GM23338 (cell line): ENCODE results near the gene GPRC5D. TPM values are rescaled to one million over a fixed set of nuclear protein-coding genes. Genes with fewer than 3 reads are reported as not detected.

ENCODE experiments used
- ATAC-seq: fragments of 200-7000 bp; cut with Tn5 transposase; 3 replicates; pipeline ENCODE4 v1.9.1; 2020
- DNase-seq: peaks from one replicate; pipeline ENCODE4 v3.0.0-alpha.2; 2015; ENCODE audit warnings: low spot score
- H2AFZ ChIP-seq: fragments of 200-600 bp; sonication (generic); 2 replicates; pipeline ENCODE4 v1.8.0; 2016; ENCODE audit warnings: antibody characterized with exemption, mild to moderate bottlenecking, moderate library complexity
- H3F3A ChIP-seq: fragments of 200-600 bp; sonication (generic); replicated peaks from 2 replicates; pipeline ENCODE4 v1.8.0; 2017; ENCODE audit warnings: antibody characterized with exemption, mixed run types, low read depth
- H3K27ac ChIP-seq: fragments of 200-600 bp; sonication (generic); 2 replicates; pipeline ENCODE4 v1.6.1; 2016; ENCODE audit warnings: low read depth
- H3K27me3 ChIP-seq: fragments of 200-600 bp; sonication (generic); 2 replicates; pipeline ENCODE4 v1.8.0; 2016; ENCODE audit warnings: mild to moderate bottlenecking, mixed run types, moderate library complexity; ENCODE audit not compliant: insufficient read depth
- H3K36me3 ChIP-seq: fragments of 200-600 bp; sonication (generic); 2 replicates; pipeline ENCODE4 v1.8.0; 2016; ENCODE audit warnings: mild to moderate bottlenecking; ENCODE audit not compliant: insufficient read depth
- H3K4me1 ChIP-seq: fragments of 200-600 bp; sonication (generic); 2 replicates; pipeline ENCODE4 v1.8.0; 2016; ENCODE audit warnings: mild to moderate bottlenecking, moderate library complexity; ENCODE audit not compliant: insufficient read depth
- H3K4me2 ChIP-seq: fragments of 200-600 bp; sonication (generic); 2 replicates; pipeline ENCODE4 v1.7.1; 2017; ENCODE audit warnings: mixed run types
- H3K4me3 ChIP-seq: fragments of 200-600 bp; sonication (generic); 2 replicates; pipeline ENCODE4 v1.6.1; 2016; ENCODE audit warnings: mixed run types
- H3K79me2 ChIP-seq: fragments of 200-600 bp; sonication (generic); replicated peaks from 2 replicates; pipeline ENCODE4 v1.8.0; 2017; ENCODE audit warnings: mild to moderate bottlenecking; ENCODE audit not compliant: insufficient read depth
- H3K9me2 ChIP-seq: fragments of 200-600 bp; sonication (generic); 2 replicates; pipeline ENCODE4 v1.8.0; 2017; ENCODE audit not compliant: insufficient read depth
- H4K20me1 ChIP-seq: fragments of 200-600 bp; sonication (generic); replicated peaks from 2 replicates; pipeline ENCODE4 v1.8.0; 2017; ENCODE audit warnings: mild to moderate bottlenecking; ENCODE audit not compliant: insufficient read depth
- H3K27ac Mint-ChIP-seq: 2 replicates; pipeline ENCODE4 v1.8.0; 2020; ENCODE audit warnings: inconsistent platforms, mild to moderate bottlenecking, moderate library complexity, mixed read lengths
- H3K27me3 Mint-ChIP-seq: 3 replicates; pipeline ENCODE4 v1.8.0; 2022; ENCODE audit warnings: low read depth, mild to moderate bottlenecking, moderate library complexity, mixed read lengths, inconsistent platforms; ENCODE audit not compliant: insufficient read depth, poor library complexity
- H3K36me3 Mint-ChIP-seq: 3 replicates; pipeline ENCODE4 v1.8.0; 2021; ENCODE audit warnings: low read depth, mild to moderate bottlenecking, inconsistent platforms, moderate library complexity, mixed read lengths
- H3K4me1 Mint-ChIP-seq: 3 replicates; pipeline ENCODE4 v1.8.0; 2020; ENCODE audit warnings: mild to moderate bottlenecking, inconsistent platforms, mixed read lengths
- H3K4me3 Mint-ChIP-seq: 3 replicates; pipeline ENCODE4 v1.8.0; 2021; ENCODE audit warnings: moderate library complexity, mild to moderate bottlenecking, inconsistent platforms, mixed read lengths
- H3K9me3 Mint-ChIP-seq: 3 replicates; pipeline ENCODE4 v1.8.0; 2020; ENCODE audit warnings: moderate library complexity, mild to moderate bottlenecking, inconsistent platforms, mixed read lengths
- CREB1 ChIP-seq: fragments of 250-450 bp; sonication (Bioruptor Pico); IDR thresholded peaks from 2 replicates; pipeline ENCODE4 v1.5.0; 2020; ENCODE audit warnings: low read depth, mild to moderate bottlenecking, moderate library complexity
- EZH2 ChIP-seq: fragments of 200-600 bp; sonication (generic); IDR thresholded peaks from one replicate; pipeline ENCODE4 v1.8.0; 2017; ENCODE audit warnings: antibody characterized with exemption, mild to moderate bottlenecking, low read depth; ENCODE audit not compliant: unreplicated experiment
- JUNB ChIP-seq: IDR thresholded peaks from one replicate; pipeline ENCODE4 v1.6.1; 2016; ENCODE audit warnings: antibody characterized with exemption; ENCODE audit not compliant: unreplicated experiment
- NANOG ChIP-seq: IDR thresholded peaks from 2 replicates; pipeline ENCODE4 v1.6.1; 2016; ENCODE audit warnings: antibody characterized with exemption, borderline replicate concordance
- STAT1 ChIP-seq: IDR thresholded peaks from one replicate; pipeline ENCODE4 v1.6.1; 2016; ENCODE audit warnings: antibody characterized with exemption; ENCODE audit not compliant: unreplicated experiment
- ZNF114 ChIP-seq: fragments of 250-450 bp; sonication (Bioruptor Pico); IDR thresholded peaks from 2 replicates; pipeline ENCODE4 v1.5.0; 2020; ENCODE audit warnings: mild to moderate bottlenecking, moderate library complexity
- ZNF331 ChIP-seq: fragments of 250-450 bp; sonication (Bioruptor Pico); IDR thresholded peaks from 2 replicates; pipeline ENCODE4 v1.5.0; 2020; ENCODE audit warnings: low read depth, mild to moderate bottlenecking, moderate library complexity
- polyA plus RNA-seq: library from polyadenylated mRNA; unstranded; fragments of >200 nt; fragmentation: Nextera tagmentation; extraction: Ambion mirVana; gene quantifications from 2 replicates; pipeline ENCODE4 v1.2.1, GENCODE V29; 2016
- total RNA-seq: library from RNA; depleted of rRNA; stranded (reverse); fragments of >200 nt; shearing (Covaris generic); gene quantifications from 2 replicates; pipeline ENCODE4 v1.2.3, GENCODE V29; 2014
- TF ChIP-seq, protein P1 (sequence below): IDR thresholded peaks from one replicate; pipeline ENCODE4 v1.6.1; 2018; ENCODE audit warnings: antibody characterized with exemption; ENCODE audit not compliant: unreplicated experiment
- TF ChIP-seq, protein P2 (sequence below): fragments of 250-450 bp; sonication (Bioruptor Pico); IDR thresholded peaks from 2 replicates; pipeline ENCODE4 v1.5.0; 2020; ENCODE audit warnings: mild to moderate bottlenecking, moderate library complexity
- TF ChIP-seq, protein P3 (sequence below), 2 experiments: fragments of 200-600 bp in 1 of 2; sonication (generic) in 1 of 2; conservative IDR thresholded peaks; 2 replicates each; pipeline versions ENCODE4 v1.5.1 to v1.6.1; 2016 to 2017; ENCODE audit warnings: antibody characterized with exemption in 2 of 2, low read depth in 2 of 2, mild to moderate bottlenecking in 2 of 2, moderate library complexity in 1 of 2

Gene GPRC5D
- total and polyA plus RNA-seq, 2 experiments from 2014 or later, result not detected

DNA sequence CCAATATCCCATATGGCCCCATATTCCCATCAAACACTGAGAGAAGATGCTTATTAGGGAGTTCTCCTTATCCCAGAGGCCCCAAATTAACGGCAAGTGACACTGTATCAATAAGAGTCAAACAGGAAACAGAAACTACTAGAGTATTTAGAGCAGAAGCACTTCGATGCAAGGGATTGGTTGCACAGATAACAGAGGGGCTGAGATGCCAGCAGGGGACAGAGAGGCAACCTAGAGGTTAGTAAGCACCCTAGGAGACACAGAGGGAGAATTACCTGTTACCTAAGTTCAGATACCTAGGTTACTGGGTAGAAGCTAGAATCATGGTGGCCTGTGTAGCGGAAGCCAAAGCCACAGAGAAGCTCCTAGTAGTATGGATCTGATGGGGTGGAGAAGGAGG is 45.2 kb upstream of the GPRC5D start (continued):
- TF ChIP-seq, protein P1, sequence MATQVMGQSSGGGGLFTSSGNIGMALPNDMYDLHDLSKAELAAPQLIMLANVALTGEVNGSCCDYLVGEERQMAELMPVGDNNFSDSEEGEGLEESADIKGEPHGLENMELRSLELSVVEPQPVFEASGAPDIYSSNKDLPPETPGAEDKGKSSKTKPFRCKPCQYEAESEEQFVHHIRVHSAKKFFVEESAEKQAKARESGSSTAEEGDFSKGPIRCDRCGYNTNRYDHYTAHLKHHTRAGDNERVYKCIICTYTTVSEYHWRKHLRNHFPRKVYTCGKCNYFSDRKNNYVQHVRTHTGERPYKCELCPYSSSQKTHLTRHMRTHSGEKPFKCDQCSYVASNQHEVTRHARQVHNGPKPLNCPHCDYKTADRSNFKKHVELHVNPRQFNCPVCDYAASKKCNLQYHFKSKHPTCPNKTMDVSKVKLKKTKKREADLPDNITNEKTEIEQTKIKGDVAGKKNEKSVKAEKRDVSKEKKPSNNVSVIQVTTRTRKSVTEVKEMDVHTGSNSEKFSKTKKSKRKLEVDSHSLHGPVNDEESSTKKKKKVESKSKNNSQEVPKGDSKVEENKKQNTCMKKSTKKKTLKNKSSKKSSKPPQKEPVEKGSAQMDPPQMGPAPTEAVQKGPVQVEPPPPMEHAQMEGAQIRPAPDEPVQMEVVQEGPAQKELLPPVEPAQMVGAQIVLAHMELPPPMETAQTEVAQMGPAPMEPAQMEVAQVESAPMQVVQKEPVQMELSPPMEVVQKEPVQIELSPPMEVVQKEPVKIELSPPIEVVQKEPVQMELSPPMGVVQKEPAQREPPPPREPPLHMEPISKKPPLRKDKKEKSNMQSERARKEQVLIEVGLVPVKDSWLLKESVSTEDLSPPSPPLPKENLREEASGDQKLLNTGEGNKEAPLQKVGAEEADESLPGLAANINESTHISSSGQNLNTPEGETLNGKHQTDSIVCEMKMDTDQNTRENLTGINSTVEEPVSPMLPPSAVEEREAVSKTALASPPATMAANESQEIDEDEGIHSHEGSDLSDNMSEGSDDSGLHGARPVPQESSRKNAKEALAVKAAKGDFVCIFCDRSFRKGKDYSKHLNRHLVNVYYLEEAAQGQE, result no peak

DNA sequence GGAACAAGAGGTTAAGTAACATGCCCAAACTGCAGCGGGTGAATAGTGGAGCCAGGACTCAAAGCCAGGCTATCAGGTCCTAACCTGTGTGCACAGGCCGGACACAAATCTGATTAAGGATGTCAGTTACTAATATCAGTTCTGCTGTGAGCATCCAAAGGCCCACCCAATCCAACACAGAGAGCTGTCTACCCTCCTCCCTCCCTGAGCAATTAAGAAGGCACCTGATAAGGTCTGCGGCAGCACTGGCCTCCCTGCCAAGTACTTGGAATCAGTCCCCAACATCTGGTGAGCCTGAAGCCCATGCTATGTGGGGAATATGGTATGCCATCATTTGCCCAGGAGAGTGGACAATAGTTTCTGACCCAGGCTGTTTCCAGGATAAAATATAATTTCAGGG is 44.2 kb upstream of the GPRC5D start:
- no peak overlapping the region for H3K4me3 ChIP-seq
- no peak overlapping the region for H3K27ac ChIP-seq
- no peaks in the 10 kb centered on the region for H3K9me2 ChIP-seq
- Mint-ChIP-seq H3K4me3 (no peak overlapping the region), H3K27me3 (peaks cover 11% of the 10 kb centered on the region), H3K9me3 (no peaks in the 10 kb centered on the region), H3K36me3 (peaks cover 8% of the 10 kb centered on the region; the same call in 2 of the 3 replicates), H3K27ac (no peak overlapping the region), H3K4me1 (peaks cover 42% of the 10 kb centered on the region)
- no peak overlapping the region for H3K4me2 ChIP-seq
- DNase-seq (no peak), ATAC-seq (no peak)
- peaks cover 23% of the 10 kb centered on the region for H3K79me2 ChIP-seq
- no peak overlapping the region for H2AFZ ChIP-seq
- no peaks in the 10 kb centered on the region for H3K36me3 ChIP-seq
- peaks cover 28% of the 10 kb centered on the region for H3K4me1 ChIP-seq
- no peaks in the 10 kb centered on the region; the same call in 1 of the 2 replicates for H3K27me3 ChIP-seq
- 0 out of 2 replicates have a peak, but pooled peaks cover 3% of the 10 kb centered on the region for H3F3A ChIP-seq
- H4K20me1 ChIP-seq, result peaks cover 3% of the 10 kb centered on the region
- TF ChIP-seq JUNB (no peak), EZH2 (no peak), STAT1 (no peak), ZNF114 (no peak), NANOG (no peak), ZNF331 (CRISPR knock-in tag) (no peak), CREB1 (CRISPR knock-in tag) (no peak)
- TF ChIP-seq, protein P2, sequence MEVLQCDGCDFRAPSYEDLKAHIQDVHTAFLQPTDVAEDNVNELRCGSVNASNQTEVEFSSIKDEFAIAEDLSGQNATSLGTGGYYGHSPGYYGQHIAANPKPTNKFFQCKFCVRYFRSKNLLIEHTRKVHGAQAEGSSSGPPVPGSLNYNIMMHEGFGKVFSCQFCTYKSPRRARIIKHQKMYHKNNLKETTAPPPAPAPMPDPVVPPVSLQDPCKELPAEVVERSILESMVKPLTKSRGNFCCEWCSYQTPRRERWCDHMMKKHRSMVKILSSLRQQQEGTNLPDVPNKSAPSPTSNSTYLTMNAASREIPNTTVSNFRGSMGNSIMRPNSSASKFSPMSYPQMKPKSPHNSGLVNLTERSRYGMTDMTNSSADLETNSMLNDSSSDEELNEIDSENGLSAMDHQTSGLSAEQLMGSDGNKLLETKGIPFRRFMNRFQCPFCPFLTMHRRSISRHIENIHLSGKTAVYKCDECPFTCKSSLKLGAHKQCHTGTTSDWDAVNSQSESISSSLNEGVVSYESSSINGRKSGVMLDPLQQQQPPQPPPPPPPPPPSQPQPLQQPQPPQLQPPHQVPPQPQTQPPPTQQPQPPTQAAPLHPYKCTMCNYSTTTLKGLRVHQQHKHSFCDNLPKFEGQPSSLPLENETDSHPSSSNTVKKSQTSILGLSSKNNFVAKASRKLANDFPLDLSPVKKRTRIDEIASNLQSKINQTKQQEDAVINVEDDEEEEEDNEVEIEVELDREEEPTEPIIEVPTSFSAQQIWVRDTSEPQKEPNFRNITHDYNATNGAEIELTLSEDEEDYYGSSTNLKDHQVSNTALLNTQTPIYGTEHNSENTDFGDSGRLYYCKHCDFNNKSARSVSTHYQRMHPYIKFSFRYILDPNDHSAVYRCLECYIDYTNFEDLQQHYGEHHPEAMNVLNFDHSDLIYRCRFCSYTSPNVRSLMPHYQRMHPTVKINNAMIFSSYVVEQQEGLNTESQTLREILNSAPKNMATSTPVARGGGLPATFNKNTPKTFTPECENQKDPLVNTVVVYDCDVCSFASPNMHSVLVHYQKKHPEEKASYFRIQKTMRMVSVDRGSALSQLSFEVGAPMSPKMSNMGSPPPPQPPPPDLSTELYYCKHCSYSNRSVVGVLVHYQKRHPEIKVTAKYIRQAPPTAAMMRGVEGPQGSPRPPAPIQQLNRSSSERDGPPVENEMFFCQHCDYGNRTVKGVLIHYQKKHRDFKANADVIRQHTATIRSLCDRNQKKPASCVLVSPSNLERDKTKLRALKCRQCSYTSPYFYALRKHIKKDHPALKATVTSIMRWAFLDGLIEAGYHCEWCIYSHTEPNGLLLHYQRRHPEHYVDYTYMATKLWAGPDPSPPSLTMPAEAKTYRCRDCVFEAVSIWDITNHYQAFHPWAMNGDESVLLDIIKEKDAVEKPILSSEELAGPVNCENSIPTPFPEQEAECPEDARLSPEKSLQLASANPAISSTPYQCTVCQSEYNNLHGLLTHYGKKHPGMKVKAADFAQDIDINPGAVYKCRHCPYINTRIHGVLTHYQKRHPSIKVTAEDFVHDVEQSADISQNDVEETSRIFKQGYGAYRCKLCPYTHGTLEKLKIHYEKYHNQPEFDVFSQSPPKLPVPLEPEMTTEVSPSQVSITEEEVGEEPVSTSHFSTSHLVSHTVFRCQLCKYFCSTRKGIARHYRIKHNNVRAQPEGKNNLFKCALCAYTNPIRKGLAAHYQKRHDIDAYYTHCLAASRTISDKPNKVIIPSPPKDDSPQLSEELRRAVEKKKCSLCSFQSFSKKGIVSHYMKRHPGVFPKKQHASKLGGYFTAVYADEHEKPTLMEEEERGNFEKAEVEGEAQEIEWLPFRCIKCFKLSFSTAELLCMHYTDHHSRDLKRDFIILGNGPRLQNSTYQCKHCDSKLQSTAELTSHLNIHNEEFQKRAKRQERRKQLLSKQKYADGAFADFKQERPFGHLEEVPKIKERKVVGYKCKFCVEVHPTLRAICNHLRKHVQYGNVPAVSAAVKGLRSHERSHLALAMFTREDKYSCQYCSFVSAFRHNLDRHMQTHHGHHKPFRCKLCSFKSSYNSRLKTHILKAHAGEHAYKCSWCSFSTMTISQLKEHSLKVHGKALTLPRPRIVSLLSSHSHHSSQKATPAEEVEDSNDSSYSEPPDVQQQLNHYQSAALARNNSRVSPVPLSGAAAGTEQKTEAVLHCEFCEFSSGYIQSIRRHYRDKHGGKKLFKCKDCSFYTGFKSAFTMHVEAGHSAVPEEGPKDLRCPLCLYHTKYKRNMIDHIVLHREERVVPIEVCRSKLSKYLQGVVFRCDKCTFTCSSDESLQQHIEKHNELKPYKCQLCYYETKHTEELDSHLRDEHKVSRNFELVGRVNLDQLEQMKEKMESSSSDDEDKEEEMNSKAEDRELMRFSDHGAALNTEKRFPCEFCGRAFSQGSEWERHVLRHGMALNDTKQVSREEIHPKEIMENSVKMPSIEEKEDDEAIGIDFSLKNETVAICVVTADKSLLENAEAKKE (CRISPR knock-in tag), result no peak
- TF ChIP-seq, protein P1, result no peak
- TF ChIP-seq, protein P3, sequence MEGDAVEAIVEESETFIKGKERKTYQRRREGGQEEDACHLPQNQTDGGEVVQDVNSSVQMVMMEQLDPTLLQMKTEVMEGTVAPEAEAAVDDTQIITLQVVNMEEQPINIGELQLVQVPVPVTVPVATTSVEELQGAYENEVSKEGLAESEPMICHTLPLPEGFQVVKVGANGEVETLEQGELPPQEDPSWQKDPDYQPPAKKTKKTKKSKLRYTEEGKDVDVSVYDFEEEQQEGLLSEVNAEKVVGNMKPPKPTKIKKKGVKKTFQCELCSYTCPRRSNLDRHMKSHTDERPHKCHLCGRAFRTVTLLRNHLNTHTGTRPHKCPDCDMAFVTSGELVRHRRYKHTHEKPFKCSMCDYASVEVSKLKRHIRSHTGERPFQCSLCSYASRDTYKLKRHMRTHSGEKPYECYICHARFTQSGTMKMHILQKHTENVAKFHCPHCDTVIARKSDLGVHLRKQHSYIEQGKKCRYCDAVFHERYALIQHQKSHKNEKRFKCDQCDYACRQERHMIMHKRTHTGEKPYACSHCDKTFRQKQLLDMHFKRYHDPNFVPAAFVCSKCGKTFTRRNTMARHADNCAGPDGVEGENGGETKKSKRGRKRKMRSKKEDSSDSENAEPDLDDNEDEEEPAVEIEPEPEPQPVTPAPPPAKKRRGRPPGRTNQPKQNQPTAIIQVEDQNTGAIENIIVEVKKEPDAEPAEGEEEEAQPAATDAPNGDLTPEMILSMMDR (conservative IDR thresholded peaks at IDR 0.05; ENCODE audit: low read depth in 2 of 2), result no peak
